GM18499 (cell line): ENCODE measurements around the gene STK11IP.

Experiments used
- ATAC-seq: cut with Tn5 transposase; IDR thresholded peaks from one replicate; pipeline ENCODE4 v1.9.1; 2021; ENCODE audit warnings: moderate number of reproducible peaks; ENCODE audit not compliant: insufficient read depth, unreplicated experiment

The STK11IP gene

DNA sequence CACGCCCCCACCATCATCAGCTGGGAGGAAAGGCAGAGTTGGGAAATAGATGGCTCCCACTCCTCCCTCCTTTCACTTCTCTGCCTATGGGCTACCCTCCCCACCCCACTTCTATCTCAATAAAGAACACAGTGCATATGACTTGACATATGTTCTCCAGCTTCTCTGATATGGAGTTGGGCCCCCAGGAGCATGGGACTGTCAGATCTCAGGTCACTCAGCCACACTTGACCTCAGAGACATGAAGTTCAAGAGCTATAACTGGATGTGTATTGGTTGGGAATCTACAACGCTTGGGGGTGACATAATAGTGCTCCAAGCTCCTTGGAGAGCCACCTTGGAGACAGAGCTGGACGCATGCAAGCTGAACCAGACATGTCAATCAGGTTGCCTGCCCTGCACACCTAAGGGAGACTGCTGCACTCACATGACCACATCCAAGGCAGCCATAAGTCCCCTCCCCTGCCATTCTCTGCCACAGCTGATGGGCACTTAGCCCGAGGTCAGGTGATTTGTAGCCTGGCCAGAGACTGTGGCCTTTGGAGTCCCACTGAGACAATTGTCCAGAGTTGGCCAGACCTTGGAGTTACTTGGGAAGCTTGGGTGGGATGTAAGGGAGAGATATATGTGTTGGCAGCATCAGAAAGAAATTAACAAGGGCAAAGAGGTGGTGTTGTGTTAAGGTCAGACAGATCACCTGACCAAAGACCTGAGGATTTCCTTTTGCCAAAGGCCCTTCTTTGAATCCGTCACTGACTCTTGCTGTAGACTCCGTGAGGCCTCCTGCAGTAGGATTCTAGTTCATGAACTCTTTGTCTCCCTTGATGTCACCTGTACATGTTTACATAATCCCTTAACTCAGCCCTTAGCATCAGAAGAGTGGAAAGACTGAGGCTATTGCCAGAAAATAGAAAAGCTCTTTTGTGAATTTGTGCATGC, 21.8 kb upstream of the STK11IP start:
- no peak for ATAC-seq

DNA sequence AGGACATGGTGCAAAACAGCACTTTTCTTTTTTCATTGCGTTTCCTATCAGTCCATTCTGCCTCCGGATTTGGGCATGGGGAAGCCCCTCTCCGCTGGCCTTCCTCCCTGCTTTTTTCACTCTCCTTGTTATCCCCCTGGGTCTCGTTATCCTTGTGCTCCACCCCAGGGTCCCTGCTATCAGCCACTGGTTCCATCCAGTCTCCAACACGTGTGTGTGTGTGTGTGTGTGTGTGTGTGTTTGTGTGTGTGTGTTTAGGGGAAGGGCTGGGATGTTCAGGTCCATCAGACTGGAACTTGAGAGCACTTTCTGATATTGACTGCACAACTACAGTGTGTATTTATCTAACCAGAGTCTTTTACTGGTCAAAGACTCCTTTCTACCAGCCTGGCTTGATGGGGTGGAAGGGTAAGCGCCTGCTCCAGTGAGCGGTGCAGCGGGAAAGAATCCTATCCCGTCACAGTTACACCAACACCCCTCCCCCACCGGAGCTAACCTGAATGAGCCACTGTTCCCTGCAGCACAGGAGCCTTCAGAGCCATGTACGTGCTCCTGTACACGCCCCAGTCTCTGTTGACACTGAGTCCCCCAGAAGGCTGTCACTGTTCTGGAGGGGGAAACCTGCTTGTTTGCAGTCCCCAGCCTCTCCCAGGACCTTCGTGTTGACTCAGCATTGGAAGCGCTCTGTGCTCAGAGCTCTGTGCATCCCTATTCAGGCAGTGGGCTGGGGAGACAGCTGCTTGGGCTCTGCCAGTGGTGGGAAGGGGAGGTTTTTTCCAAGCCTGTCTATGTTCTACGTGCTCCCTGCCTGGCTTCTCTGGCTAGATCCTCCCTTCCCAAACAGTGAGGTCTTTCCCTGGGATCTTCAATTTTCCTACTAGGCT, 20.9 kb upstream of the STK11IP start:
- ATAC-seq, result no peak

DNA sequence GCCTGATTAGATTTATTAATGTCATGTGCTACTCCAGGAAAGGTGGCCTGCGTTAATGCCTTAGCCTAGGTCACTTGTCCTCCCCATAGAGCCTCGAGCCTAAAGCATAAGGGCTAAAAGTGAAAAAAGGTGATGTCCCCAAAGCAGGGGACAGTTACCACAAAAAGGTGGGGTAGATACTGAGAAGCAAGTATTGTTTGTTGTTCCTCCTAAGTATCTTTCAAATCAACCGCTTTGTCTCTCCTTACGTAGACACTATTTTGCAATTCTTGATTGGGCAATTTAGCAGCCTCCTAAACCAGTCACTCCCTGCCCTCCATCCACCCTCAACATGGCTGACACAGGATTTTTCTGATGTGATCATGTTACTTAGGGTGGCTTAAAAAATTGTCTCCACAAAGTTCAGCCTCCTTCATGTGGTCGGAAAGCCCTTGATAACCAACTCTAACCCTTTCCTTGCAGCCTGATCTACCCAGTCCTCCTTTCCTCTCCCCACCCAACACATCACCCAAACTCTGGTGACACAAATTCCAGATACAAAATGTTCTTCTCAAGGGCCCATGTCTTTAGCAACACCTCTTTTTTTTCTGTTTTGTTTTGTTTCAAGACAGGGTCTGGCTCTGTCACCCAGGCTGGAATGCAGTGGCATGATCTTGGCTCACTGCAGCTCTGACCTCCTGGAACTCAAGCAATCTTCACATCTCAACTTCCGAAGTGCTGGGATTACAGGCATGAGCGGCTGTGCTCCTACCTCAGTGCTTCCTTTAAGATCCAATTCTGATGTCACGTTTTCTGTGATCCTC, 18.6 kb upstream of the STK11IP start:
- no peak for ATAC-seq

DNA sequence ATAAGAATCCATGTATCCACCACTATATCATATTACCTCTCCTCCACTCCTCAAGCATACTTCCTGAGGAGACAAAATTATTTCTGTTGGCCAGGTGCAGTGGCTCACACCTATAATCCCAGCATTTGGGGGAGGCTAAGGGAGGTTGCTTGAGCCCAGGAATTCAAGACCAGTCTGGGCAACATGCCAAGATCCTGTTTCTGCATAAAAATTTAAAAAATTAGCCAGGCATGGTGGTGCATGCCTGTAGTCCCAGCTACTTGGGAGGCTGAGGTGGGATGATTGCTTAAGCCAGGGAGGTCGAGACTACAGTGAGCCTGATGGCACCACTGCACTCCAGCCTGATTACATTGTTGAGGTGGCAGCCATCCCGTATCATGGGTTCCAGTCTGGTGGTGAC, 16.3 kb upstream of the STK11IP start:
- ATAC-seq, result no peak

DNA sequence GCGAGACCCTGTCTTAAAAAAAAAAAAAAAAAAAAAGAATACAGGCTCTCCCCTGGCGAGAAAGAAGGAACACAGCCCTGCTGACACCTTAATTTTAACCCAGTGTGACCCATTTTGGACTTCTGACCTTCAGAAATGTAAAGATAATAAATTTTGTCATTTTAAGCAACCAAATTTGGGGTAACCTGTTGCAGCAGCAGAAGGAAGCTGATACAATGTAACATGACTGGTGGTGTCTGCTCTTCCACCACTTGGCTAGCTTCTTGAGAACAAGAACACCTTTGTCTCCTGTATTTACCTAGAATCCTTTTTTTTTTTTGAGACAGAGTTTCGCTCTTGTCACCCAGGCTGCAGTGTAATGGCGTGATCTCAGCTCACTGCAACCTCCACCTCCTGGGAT, 6.6 kb upstream of the STK11IP start:
- no peak for ATAC-seq

DNA sequence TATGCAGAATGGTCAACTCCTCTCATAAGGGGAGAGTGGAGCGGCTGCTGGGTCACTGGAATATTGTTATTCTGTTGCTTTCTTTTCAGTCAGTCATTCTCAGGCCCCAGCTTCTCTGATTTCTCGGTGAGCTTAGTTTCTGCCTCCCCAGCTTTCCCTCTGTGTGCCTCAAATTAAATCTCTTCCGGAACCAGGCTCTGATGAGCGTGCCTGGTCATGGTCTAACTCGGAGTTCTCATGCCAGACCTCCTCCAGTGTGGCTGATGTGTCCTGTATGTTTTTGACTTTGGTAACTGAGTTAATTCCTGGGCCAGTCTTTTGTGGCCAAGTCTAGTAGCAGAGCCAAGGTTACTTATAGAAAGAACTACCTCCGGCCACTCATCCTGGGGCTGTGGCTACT, 4.9 kb upstream of the STK11IP start:
- no peak for ATAC-seq

DNA sequence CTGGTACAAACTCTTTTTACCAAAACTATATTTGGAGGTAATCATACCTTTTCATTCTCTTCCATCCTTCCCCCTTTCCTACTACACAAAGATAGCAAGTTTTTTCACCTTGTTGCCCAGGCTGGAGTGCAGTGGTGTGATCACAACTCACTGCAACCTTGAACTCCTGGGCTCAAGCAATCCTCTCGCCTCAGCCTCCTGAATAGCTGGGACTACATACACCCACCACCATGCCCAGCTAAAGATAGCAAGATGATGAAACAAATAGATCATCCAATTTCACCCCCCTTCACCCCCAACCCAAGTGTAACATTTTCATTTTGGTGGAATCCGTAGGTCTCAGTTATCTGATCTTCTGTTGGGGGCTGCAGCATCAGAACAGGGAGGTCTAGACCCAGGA, 4.5 kb upstream of the STK11IP start:
- no peak for ATAC-seq

DNA sequence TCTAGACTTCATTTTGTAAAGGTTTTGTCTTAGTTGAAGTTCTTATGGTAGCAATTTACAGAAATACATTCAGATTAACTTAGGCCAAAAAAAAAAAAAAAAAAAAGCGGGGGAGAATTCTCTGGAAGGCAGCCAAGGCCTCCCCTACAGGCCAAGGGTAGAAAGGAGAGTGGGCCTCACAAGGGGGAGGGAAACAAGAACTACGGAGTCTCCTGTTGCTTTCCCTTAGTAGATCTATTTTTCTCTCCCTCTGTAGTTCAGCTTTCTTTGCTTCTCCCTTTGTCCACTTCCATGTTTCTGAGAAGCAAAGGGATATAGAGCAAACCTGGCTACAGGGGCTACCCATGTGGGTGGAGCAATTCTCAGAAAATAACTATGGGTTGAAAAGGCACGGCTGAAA, 2.4 kb upstream of the STK11IP start:
- no peak for ATAC-seq

DNA sequence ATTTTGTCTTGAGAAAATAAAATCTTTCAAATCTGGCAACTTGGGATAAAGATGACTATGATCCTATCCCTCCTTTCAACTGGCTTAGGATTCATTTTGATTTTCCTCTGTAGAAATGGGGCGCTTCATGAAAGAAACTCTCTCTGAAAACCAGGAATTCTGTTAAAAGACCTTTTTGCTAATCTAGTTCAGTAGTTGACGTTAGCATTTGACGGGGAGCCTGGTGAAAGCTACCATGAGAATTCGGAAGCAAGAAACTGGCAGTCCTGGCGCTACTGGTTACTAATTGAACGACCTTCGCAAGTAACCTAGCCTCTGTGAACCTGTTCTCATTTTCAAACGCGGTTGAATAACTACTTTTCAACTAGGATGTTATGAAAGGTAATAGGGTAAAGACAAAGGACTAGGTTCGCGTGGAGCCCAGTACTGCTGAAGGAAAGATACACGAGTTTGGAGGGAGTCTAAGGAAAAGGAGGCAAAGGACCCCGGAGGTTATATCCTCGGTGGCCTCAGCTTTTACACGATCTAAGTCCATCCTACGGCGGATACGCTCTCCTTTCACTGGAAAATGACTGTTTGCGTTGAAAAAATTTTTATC, 604 bp upstream of the STK11IP start:
- ATAC-seq, result no peak

DNA sequence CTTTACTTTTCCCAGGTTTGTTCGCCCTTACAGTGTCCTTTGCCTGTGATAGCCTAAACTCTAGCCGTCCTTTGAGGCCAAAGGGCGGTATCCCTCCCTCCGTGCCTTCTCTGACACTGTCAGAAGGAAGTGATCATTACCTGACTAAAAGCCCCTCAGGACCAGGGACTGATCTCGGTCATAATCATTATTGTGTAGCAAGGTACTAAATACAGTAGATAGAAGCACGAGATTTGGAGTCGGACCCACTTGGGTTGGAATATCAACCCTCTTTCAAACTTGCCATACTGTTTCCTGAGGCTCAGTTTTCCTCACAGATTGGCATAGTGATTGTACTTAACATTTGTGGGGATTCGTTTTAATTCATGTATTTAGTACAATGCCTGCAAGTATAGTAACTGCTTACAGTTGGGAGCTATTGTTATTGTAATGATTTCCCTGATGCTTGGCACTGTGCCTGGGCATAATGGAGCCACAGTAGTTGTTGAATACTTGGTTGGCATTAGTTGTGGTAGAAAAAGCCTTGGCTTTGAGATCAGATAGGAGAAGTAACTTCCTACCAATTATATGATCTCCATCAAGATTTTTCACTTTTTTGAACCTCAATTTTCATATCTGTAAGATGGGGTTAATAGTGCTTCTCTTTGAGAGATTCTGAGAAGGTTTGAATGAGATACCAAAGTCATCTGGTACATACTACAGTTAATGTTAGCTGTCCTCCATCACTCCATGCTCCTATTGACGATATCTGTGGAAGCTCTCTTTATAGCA, 836 bp downstream of the STK11IP start:
- ATAC-seq, result no peak

DNA sequence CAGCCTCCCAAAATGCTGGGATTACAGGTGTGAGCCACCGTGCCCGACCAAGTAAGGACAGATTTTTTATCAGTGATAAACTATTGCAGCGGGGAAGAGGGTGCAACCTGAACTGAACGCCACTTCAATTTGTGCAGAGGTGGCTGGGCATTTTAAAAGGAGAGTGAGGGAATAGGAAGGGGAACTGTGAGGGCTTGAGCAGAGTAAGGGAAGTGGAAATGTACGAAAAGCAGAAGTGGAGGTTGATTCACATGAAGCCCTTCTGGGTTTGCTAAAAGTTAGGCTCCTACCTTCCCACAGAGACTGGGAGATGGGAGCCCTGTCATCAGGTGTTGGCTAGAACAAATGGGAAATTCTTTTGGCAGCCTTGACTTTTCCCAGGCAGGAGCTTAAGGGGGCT, 6.1 kb downstream of the STK11IP start:
- no peak for ATAC-seq

DNA sequence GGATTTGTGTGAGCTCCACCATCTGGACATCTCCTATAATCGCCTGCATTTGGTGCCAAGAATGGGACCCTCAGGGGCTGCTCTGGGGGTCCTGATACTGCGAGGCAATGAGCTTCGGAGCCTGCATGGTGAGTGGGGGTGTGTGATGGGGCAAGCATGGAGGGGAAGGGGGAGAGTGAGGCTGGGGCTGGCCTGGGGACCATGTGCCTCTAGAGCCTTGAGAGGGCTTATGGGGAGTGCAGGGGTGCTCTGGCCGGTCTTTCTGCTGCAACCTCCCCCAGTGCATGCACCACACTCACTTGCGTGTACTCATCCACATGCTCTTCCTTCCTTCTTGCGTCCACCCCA, 7.9 kb downstream of the STK11IP start:
- no peak for ATAC-seq

DNA sequence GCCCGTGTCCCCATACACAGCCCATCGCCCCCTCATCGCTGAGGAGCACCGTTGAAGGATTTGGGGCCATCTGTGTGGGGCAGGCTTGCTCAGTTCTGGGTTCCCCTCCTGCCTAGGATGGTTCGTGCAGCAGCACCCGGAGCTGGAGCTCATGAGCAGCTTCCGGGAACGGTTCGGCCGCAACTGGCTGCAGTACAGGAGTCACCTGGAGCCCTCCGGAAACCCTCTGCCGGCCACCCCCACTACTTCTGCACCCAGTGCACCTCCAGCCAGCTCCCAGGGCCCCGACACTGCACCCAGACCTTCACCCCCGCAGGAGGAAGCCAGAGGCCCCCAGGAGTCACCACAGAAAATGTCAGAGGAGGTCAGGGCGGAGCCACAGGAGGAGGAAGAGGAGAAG, 10.3 kb downstream of the STK11IP start:
- ATAC-seq, result no peak

DNA sequence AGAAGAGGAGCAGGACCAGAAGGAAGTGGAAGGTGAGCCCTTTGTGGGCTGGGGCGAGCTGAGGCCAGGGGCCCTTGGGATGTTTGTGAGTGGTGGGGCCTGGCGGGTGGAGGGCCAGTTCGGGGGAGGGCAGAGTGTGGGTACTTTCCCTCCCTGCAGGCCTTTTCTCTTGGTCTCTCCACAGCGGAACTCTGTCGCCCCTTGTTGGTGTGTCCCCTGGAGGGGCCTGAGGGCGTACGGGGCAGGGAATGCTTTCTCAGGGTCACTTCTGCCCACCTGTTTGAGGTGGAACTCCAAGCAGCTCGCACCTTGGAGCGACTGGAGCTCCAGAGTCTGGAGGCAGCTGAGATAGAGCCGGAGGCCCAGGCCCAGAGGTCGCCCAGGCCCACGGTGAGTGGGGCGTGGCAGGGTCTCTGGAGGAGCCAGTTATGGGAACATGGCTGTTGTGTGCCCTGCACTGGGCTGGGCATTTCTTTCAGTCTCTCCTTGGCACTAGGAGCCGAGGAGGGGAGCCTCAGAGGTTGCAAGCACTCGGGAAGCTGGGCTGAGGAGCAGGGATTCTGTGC, 10.8 kb downstream of the STK11IP start:
- no peak for ATAC-seq

DNA sequence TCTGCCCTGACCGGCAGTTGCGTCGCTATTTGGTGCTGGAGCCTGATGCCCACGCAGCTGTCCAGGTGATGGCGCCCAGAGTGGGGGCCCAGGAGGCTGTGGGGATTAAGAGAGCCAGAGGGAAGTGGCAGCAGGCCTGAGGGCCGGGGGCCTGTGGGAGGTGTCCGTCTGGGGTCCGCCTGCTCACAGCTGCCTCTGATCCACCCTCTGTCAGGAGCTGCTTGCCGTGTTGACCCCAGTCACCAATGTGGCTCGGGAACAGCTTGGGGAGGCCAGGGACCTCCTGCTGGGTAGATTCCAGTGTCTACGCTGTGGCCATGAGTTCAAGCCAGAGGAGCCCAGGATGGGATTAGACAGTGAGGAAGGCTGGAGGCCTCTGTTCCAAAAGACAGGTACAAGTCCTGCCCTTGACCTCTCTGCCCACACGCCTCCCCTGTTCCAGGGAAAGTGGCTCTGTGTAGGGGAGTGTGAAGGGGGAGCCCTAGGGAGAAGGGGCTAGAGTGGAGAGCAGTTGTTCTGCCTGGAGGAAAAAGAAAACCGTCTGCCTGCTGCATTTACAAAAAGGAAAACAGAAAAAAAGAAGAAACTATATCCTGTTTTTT, 11.6 kb downstream of the STK11IP start:
- ATAC-seq, result no peak

DNA sequence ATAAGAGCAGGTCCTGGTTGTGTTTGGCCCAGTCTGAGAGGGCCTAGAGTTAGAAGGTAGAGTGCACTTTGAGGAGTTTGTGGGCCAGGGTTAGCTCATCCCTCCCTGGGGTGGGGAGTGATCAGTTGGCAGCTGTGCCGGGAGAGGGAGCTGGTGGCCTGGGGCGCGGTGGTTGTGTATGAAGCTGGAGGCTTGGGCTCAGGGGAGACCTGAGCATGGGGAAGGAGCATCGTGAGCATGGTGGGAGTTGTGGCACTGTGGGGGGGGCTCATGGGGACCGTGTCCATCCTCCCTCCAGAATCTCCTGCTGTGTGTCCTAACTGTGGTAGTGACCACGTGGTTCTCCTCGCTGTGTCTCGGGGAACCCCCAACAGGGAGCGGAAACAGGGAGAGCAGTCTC, 13.6 kb downstream of the STK11IP start:
- no peak for ATAC-seq

DNA sequence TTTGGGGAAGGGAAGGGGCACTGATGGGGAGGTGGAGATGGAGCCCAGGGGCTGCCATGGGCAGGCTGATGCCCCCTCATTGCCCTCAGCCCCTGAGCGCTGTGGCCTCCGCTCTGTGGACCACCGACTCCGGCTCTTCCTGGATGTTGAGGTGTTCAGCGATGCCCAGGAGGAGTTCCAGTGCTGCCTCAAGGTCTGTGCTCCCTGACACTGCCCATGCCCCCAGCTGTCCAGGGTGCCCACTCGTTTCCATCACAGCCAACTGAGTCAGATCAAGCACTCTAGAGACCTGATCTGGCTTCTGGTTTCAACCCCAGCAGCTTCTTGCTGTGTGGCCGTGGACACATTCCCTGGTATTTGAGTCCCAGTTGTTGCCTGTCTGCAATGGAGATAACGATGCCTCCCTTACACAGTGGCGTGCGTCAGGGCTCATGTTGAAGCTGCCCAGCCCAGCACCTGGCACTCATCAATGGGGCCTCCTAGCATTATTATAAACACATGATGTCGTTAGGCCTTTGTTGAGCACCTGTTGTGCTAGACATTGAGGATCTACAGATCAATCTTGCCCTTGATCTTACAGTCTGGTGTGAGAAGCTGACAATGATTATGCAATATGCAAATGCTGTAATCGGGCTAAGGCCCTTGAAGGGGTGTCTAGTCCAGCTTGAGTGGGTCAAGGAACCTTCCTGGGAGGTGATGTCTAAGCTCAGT, 14.4 kb downstream of the STK11IP start:
- ATAC-seq, result no peak

DNA sequence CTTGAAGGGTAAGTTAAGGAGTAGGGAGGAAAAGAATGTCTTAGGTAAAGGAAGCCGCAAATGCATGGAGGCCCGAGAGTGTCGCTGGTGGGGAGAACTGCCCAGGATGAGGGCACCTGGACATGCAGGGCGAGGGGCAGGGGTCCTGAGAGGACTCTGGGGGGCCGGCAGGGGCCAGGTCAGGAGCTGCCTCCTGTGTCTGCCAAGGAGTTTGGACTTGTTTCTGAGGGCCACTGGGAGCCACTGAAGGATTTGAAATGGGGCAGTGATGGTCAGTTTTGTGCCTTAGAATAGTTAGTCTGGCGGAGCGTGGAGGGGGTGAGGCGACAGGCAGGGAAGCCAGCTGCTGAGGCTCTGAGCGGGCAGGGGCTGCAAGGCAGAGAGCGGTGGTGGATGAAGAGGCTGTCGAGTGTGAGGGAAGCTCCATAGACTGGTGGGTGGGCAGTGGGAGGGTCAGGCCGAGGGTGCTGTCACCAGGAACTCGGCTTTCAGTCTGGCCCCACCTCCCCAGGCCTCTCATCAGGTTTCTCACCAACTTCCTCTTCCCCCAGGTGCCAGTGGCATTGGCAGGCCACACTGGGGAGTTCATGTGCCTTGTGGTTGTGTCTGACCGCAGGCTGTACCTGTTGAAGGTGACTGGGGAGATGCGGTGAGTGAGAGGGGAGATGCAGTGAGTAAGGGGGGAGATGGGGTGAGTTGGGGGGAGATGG, 15.1 kb downstream of the STK11IP start:
- peak; percentile 58 for ATAC-seq
